HG03103 (cell line): ENCODE measurements around the gene DCLK1.

Experiments used
- ATAC-seq: cut with Tn5 transposase; IDR thresholded peaks from one replicate; pipeline ENCODE4 v1.9.1; 2021; ENCODE audit warnings: low read depth; ENCODE audit not compliant: unreplicated experiment

The DCLK1 gene

GRCh38 chr13:35841060-35841521 lies 290.1 kb downstream of the DCLK1 start:
- no peak for ATAC-seq

GRCh38 chr13:35839806-35840205 lies 291.4 kb downstream of the DCLK1 start:
- ATAC-seq: no peak

GRCh38 chr13:35838356-35838755 lies 292.8 kb downstream of the DCLK1 start:
- ATAC-seq: no peak

GRCh38 chr13:35836446-35836845 lies 294.7 kb downstream of the DCLK1 start:
- ATAC-seq: no peak

GRCh38 chr13:35835989-35836388 lies 295.2 kb downstream of the DCLK1 start:
- ATAC-seq: no peak

- no peak for ATAC-seq
Measured at GRCh38 chr13:35833608-35834275, 297.4 kb downstream of the DCLK1 start.

GRCh38 chr13:35833031-35833430 lies 298.2 kb downstream of the DCLK1 start:
- no peak for ATAC-seq

- no peak for ATAC-seq
Measured at GRCh38 chr13:35832551-35832950, 298.6 kb downstream of the DCLK1 start.

GRCh38 chr13:35830850-35831450 lies 300.2 kb downstream of the DCLK1 start:
- ATAC-seq: no peak

GRCh38 chr13:35826626-35827254 lies 304.4 kb downstream of the DCLK1 start:
- ATAC-seq: no peak

GRCh38 chr13:35824825-35825224 lies 306.4 kb downstream of the DCLK1 start:
- no peak for ATAC-seq

GRCh38 chr13:35824395-35824794 lies 306.8 kb downstream of the DCLK1 start:
- ATAC-seq: no peak

- ATAC-seq: no peak
Measured at GRCh38 chr13:35822666-35823065, 308.5 kb downstream of the DCLK1 start.

- no peak for ATAC-seq
Measured at GRCh38 chr13:35818633-35819067, 312.5 kb downstream of the DCLK1 start.

GRCh38 chr13:35817642-35818607 lies 313.3 kb downstream of the DCLK1 start:
- ATAC-seq: no peak

GRCh38 chr13:35814605-35815011 lies 316.6 kb downstream of the DCLK1 start:
- no peak for ATAC-seq

- no peak for ATAC-seq
Measured at GRCh38 chr13:35812736-35813135, 318.4 kb downstream of the DCLK1 start.

- no peak for ATAC-seq
Measured at GRCh38 chr13:35810321-35810720, 320.9 kb downstream of the DCLK1 start.

- ATAC-seq: no peak
Measured at GRCh38 chr13:35808846-35809245, 322.3 kb downstream of the DCLK1 start.

GRCh38 chr13:35804901-35805300 lies 326.3 kb downstream of the DCLK1 start:
- no peak for ATAC-seq

- ATAC-seq: no peak
Measured at GRCh38 chr13:35797991-35798390, 333.2 kb downstream of the DCLK1 start.
